ENCODE measurements around the gene PI16.
"Not testable (repeated sequence)": the region's sequence is repeated elsewhere in the genome, so short reads cannot be mapped to it uniquely, and the experiment has no call there.

The PI16 gene

GRCh38 chr6:36929607-36930006 lies 24.9 kb upstream of the PI16 start:
- DNase-seq, result peak; percentile 32

GRCh38 chr6:36930483-36930882 lies 24.1 kb upstream of the PI16 start:
- no peak for DNase-seq

- no peak for DNase-seq
Observed at GRCh38 chr6:36933102-36933501, 21.4 kb upstream of the PI16 start.

- no peak for DNase-seq
Observed at GRCh38 chr6:36933519-36933918, 21.0 kb upstream of the PI16 start.

GRCh38 chr6:36934901-36935300 lies 19.6 kb upstream of the PI16 start:
- DNase-seq, result no peak

GRCh38 chr6:36936824-36937223 lies 17.7 kb upstream of the PI16 start:
- no peak for DNase-seq

- DNase-seq, result no peak
Observed at GRCh38 chr6:36937896-36938295, 16.6 kb upstream of the PI16 start.

- no peak for DNase-seq
Observed at GRCh38 chr6:36938536-36938935, 16.0 kb upstream of the PI16 start.

GRCh38 chr6:36939005-36939404 lies 15.5 kb upstream of the PI16 start:
- DNase-seq, result not testable (repeated sequence)

GRCh38 chr6:36940027-36940426 lies 14.5 kb upstream of the PI16 start:
- DNase-seq, result no peak

GRCh38 chr6:36941561-36941960 lies 13.0 kb upstream of the PI16 start:
- DNase-seq, result not testable (repeated sequence)

GRCh38 chr6:36942329-36942728 lies 12.2 kb upstream of the PI16 start:
- DNase-seq, result not testable (repeated sequence)

GRCh38 chr6:36944650-36945049 lies 9.9 kb upstream of the PI16 start:
- no peak for DNase-seq

- DNase-seq, result no peak
Observed at GRCh38 chr6:36945301-36945700, 9.2 kb upstream of the PI16 start.

- no peak for DNase-seq
Observed at GRCh38 chr6:36946526-36946925, 8.0 kb upstream of the PI16 start.

GRCh38 chr6:36947570-36948351 lies 6.8 kb upstream of the PI16 start:
- no peak for DNase-seq

- DNase-seq, result not testable (repeated sequence)
Observed at GRCh38 chr6:36949076-36949475, 5.5 kb upstream of the PI16 start.

GRCh38 chr6:36949636-36950035 lies 4.9 kb upstream of the PI16 start:
- DNase-seq, result no peak

GRCh38 chr6:36953931-36954261 lies 642 bp upstream of the PI16 start:
- DNase-seq, result no peak

- no peak for DNase-seq
Observed at GRCh38 chr6:36955136-36955535, 598 bp downstream of the PI16 start.

- no peak for DNase-seq
Observed at GRCh38 chr6:36955671-36956445, 1.3 kb downstream of the PI16 start.

- DNase-seq, result no peak
Observed at GRCh38 chr6:36956446-36956820, 1.9 kb downstream of the PI16 start.

GRCh38 chr6:36957773-36958271 lies 3.3 kb downstream of the PI16 start:
- DNase-seq, result no peak
